BLaER1 (cell line): Measurements from ENCODE around the gene HOTAIR.

Source experiments
- H3K27ac ChIP-seq: shearing (Covaris generic); formaldehyde crosslinking; 2 replicates; pipeline ENCODE4 v1.8.1; 2022
- H3K27me3 ChIP-seq: shearing (Covaris generic); formaldehyde crosslinking; 2 replicates; pipeline ENCODE4 v1.8.1; 2022
- H3K36me3 ChIP-seq: shearing (Covaris generic); formaldehyde crosslinking; 2 replicates; pipeline ENCODE4 v1.8.1; 2022
- H3K4me1 ChIP-seq: shearing (Covaris generic); formaldehyde crosslinking; 2 replicates; pipeline ENCODE4 v1.8.1; 2022
- H3K4me2 ChIP-seq: shearing (Covaris generic); formaldehyde crosslinking; 2 replicates; pipeline ENCODE4 v1.8.1; 2022
- H3K4me3 ChIP-seq: shearing (Covaris generic); formaldehyde crosslinking; 2 replicates; pipeline ENCODE4 v1.8.1; 2022
- H3K9ac ChIP-seq: shearing (Covaris generic); formaldehyde crosslinking; 2 replicates; pipeline ENCODE4 v1.8.1; 2022
- H3K9me3 ChIP-seq: shearing (Covaris generic); formaldehyde crosslinking; 2 replicates; pipeline ENCODE4 v1.8.1; 2022
- H4K20me1 ChIP-seq: shearing (Covaris generic); formaldehyde crosslinking; 2 replicates; pipeline ENCODE4 v1.8.1; 2022
- Cebpa-rat ChIP-seq: shearing (Covaris generic); IDR thresholded peaks from 2 replicates; pipeline ENCODE4 v1.8.1; 2022

The HOTAIR gene

DNA sequence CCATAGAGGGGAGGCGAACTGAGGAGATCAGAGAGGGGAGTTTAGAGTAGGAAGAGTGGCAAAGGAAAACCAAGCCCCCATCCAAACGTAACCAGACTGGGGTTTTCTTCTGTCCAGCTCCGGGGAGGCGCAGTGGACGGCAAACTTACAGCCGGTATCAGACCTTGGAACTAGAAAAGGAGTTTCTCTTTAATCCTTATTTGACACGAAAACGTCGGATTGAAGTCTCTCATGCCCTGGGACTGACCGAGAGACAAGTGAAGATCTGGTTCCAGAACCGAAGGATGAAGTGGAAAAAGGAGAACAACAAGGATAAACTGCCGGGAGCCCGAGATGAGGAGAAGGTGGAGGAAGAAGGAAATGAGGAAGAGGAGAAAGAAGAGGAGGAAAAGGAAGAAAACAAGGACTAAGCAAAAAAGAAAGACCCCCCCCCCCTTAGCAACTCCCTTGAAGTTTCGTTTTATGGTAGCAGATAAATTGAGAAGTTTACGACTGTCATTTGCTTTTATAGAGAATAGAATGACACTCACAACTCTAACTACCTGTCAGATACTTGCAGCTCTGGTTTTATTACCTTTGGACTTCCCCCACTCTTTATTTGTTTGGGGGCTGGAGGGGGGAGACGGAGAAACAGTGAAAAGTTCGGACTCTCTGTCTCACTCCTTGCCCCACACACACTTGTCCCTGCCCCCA is 36.4 kb upstream of the HOTAIR start:
- Histone ChIP-seq H3K36me3 (no peaks in the 10 kb centered on the region), H4K20me1 (peaks cover 94% of the 10 kb centered on the region), H3K9ac (no peak overlapping the region), H3K4me2 (no peak overlapping the region), H3K27ac (no peak overlapping the region), H3K4me1 (peaks cover 3% of the 10 kb centered on the region; the same call in 1 of the 2 replicates), H3K27me3 (peaks cover 100% of the 10 kb centered on the region), H3K4me3 (no peak overlapping the region), H3K9me3 (no peaks in the 10 kb centered on the region)
- no peak for TF ChIP-seq Cebpa-rat

DNA sequence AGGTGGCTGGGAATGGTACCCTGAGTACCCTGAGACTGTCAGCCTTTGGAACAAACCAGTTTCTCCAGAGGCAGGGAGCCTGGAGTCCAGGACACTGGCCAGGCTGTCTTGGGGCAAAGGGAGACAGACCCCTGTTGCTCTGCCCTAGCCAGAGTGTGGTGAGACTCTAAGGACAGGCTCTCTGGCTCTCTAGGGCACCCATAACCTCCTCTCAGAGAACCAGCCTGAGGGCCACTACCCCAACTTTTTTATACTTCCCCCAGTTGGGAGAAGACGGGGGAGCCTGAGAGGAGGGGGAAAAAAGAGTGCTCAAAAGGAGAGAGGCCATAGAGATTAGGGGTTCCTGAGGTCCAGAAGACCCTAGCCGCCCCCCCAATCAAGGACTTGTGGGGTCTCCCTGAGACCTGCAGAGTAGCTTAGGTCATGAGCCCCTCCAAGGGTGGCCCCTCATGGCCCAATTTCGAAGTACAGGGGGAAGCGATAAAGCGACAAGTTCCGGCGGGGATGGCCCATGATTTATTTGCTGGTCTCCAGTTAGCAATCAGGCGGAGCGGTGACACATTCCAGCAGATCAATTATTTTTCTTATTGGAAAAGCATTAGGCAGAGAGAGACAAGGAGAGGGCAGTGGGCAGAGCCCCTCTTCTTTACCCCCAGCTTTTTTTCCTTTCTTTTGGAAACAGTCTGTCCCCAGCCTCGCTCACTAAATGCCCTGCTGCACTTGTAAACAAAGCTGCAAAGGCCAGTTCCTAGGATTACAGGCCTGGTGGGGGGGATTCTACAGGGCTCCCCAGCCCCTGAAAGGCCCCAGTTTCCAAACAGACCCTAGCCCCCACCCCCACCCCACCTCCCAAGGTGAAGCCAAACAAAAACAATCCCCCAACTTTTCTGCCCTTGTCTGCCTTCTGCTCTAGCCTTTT is 35.6 kb upstream of the HOTAIR start:
- Histone ChIP-seq H3K27ac (no peak overlapping the region), H4K20me1 (peaks cover 94% of the 10 kb centered on the region), H3K27me3 (peaks cover 100% of the 10 kb centered on the region), H3K4me3 (no peak overlapping the region), H3K9ac (no peak overlapping the region), H3K4me1 (peaks cover 4% of the 10 kb centered on the region; the same call in 1 of the 2 replicates), H3K9me3 (no peaks in the 10 kb centered on the region), H3K36me3 (no peaks in the 10 kb centered on the region), H3K4me2 (no peak overlapping the region)
- no peak for TF ChIP-seq Cebpa-rat

- peaks cover 100% of the 10 kb centered on the region for H3K27me3 ChIP-seq
Observed at GRCh38 chr12:54009171-54010052, 34.7 kb upstream of the HOTAIR start.

DNA sequence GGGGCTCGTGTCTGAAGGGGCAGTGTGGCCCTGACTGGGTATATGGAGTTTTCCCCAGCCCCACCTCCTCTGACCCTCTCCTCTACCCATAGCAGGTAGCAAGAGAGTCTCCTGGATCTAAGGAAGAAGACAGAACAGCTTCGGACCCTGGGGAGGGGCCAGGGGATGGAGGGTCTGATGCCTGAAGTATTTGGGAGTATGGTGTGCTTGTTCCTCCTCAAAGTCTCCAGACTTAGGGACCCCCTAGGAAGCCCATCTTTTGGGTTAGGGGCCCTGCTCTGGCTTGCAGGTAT is 33.5 kb upstream of the HOTAIR start:
- H3K9me3 ChIP-seq: no peaks in the 10 kb centered on the region
- no peak overlapping the region for H3K27ac ChIP-seq
- H4K20me1 ChIP-seq: peaks cover 93% of the 10 kb centered on the region
- H3K36me3 ChIP-seq: no peaks in the 10 kb centered on the region
- peaks cover 100% of the 10 kb centered on the region for H3K27me3 ChIP-seq
- H3K4me2 ChIP-seq: no peak overlapping the region
- no peak overlapping the region for H3K9ac ChIP-seq
- H3K4me3 ChIP-seq: no peak overlapping the region
- no peak for TF ChIP-seq Cebpa-rat
- peaks cover 4% of the 10 kb centered on the region; the same call in 1 of the 2 replicates for H3K4me1 ChIP-seq

More at GRCh38 chr12:54009171-54010052, 34.7 kb upstream of the HOTAIR start:
- no peak for TF ChIP-seq Cebpa-rat
- Histone ChIP-seq H3K4me1 (peaks cover 4% of the 10 kb centered on the region; the same call in 1 of the 2 replicates), H3K36me3 (no peaks in the 10 kb centered on the region), H3K4me2 (no peak overlapping the region), H3K27ac (no peak overlapping the region), H3K9ac (no peak overlapping the region), H4K20me1 (peaks cover 94% of the 10 kb centered on the region), H3K9me3 (no peaks in the 10 kb centered on the region), H3K4me3 (no peak overlapping the region)

GRCh38 chr12:54007538-54008259 is 32.9 kb upstream of the HOTAIR start:
- H3K4me3 ChIP-seq: no peak overlapping the region
- no peaks in the 10 kb centered on the region for H3K36me3 ChIP-seq
- H4K20me1 ChIP-seq: peaks cover 93% of the 10 kb centered on the region
- H3K27ac ChIP-seq: no peak overlapping the region
- H3K4me1 ChIP-seq: peaks cover 4% of the 10 kb centered on the region; the same call in 1 of the 2 replicates
- no peak for TF ChIP-seq Cebpa-rat
- no peak overlapping the region for H3K4me2 ChIP-seq
- H3K9me3 ChIP-seq: no peaks in the 10 kb centered on the region
- no peak overlapping the region for H3K9ac ChIP-seq
- H3K27me3 ChIP-seq: peaks cover 100% of the 10 kb centered on the region

DNA sequence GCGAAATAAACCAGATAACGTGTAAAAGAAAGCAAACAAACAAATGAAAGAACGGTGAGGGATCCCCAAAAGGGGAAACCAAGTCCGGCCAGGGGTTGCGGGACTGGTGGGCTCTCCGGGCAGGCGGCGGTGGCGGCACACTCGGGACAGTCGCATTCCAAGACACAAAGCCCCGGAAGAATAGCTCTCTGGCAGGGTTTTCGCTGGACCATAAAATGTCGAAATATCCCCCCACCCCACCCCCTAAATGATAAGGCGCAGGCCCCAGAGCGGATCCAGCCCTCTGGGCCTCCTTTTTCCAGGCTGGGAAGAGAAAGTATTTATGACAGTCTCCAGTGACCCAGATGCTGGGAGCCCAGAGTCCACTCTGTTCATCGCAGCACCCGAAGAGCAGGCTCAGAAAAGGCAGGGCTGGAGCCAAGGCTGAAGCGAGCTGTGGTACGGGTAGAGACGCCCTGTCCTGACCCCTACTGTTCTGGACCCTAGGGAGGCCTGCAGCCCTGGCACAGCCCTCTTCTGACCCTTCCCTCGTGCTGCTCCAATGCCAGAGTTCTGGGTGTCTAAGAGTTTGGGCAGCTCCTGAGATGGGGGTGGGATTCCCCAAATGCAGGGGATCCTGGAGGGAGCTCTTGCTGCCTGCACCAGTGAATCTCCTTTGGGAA is 31.9 kb upstream of the HOTAIR start:
- H4K20me1 ChIP-seq: peaks cover 94% of the 10 kb centered on the region
- peaks cover 4% of the 10 kb centered on the region; the same call in 1 of the 2 replicates for H3K4me1 ChIP-seq
- H3K9ac ChIP-seq: no peak overlapping the region
- no peaks in the 10 kb centered on the region for H3K9me3 ChIP-seq
- H3K4me3 ChIP-seq: 0 out of 2 replicates have a peak overlapping the region, but pooled peaks have one; percentile 20
- H3K4me2 ChIP-seq: peak overlapping the region; percentile 58
- H3K27me3 ChIP-seq: peaks cover 100% of the 10 kb centered on the region
- no peaks in the 10 kb centered on the region for H3K36me3 ChIP-seq
- H3K27ac ChIP-seq: no peak overlapping the region
- no peak for TF ChIP-seq Cebpa-rat

GRCh38 chr12:54005853-54006558 is 31.3 kb upstream of the HOTAIR start:
- Histone ChIP-seq H3K4me3 (peak overlapping the region; percentile 20; the same call in 1 of the 2 replicates), H3K4me2 (peak overlapping the region; percentile 58), H3K9me3 (no peaks in the 10 kb centered on the region), H4K20me1 (peaks cover 95% of the 10 kb centered on the region), H3K4me1 (peaks cover 4% of the 10 kb centered on the region; the same call in 1 of the 2 replicates), H3K36me3 (no peaks in the 10 kb centered on the region), H3K27me3 (peaks cover 100% of the 10 kb centered on the region), H3K9ac (no peak overlapping the region), H3K27ac (no peak overlapping the region)
- no peak for TF ChIP-seq Cebpa-rat

- TF ChIP-seq Cebpa-rat: no peak
- Histone ChIP-seq H4K20me1 (peaks cover 95% of the 10 kb centered on the region), H3K9me3 (0 out of 2 replicates have a peak, but pooled peaks cover under 1% of the 10 kb centered on the region), H3K9ac (no peak overlapping the region), H3K4me2 (no peak overlapping the region), H3K4me3 (no peak overlapping the region), H3K27ac (no peak overlapping the region), H3K27me3 (peaks cover 100% of the 10 kb centered on the region), H3K36me3 (no peaks in the 10 kb centered on the region), H3K4me1 (peaks cover 4% of the 10 kb centered on the region; the same call in 1 of the 2 replicates)
Observed at GRCh38 chr12:54005531-54005852, 30.7 kb upstream of the HOTAIR start.
